Body of pancreas (tissue), 4 donors: Measurements from ENCODE around the gene TEX264. TPM values are rescaled to one million over a fixed set of nuclear protein-coding genes. Genes with fewer than 3 reads are reported as not detected.

Source experiments
- ATAC-seq: fragments of 150-250 bp; one replicate; pipeline ENCODE4 v1.9.1; 2016
- DNase-seq, 4 donors: peaks; one replicate each; pipeline ENCODE4 v3.0.0-alpha.2; 2019
- H3K27ac ChIP-seq, 4 donors: fragments of 200-600 bp; sonication (generic); 1 replicate in 3 of 4; 2 replicates in 1 of 4; pipeline versions ENCODE4 v1.5.1 to v1.6.1; 2016 to 2019; ENCODE audit warnings: mild to moderate bottlenecking in 1 of 4, mixed read lengths in 1 of 4, moderate library complexity in 1 of 4
- H3K27me3 ChIP-seq, 2 donors: fragments of 200-600 bp; sonication (generic); one replicate each; pipeline ENCODE4 v1.6.0; 2016; ENCODE audit warnings: mild to moderate bottlenecking in 1 of 2
- H3K36me3 ChIP-seq, 2 donors: fragments of 200-600 bp; sonication (generic); replicated peaks in 1 of 2; 2 replicates each; pipeline ENCODE4 v1.5.1; 2016; ENCODE audit warnings: low read depth in 2 of 2; ENCODE audit not compliant: insufficient read depth in 1 of 2
- H3K4me1 ChIP-seq: fragments of 200-600 bp; sonication (generic); one replicate; pipeline ENCODE4 v1.6.0; 2016
- H3K4me3 ChIP-seq, 2 donors: fragments of 200-600 bp; sonication (generic); 1 replicate in 1 of 2; 2 replicates in 1 of 2; pipeline ENCODE4 v1.5.1; 2016 to 2019
- H3K9me3 ChIP-seq, 3 donors: fragments of 200-600 bp; sonication (generic); 1 replicate in 2 of 3; 2 replicates in 1 of 3; pipeline ENCODE4 v1.5.1; 2016
- POLR2A ChIP-seq, 3 donors: fragments of 450-650 bp; IDR thresholded peaks; one replicate each; pipeline ENCODE4 v1.6.1; 2016; ENCODE audit warnings: antibody characterized with exemption in 3 of 3, mild to moderate bottlenecking in 2 of 3
- WGBS, 2 donors: methylation state at CpG; one replicate each; pipeline ENCODE4 v1.1.5; 2017; 5-methylcytosine and 5-hydroxymethylcytosine counted together
- intact Hi-C: fragments of 100-400 bp; cut with DNase I; formaldehyde crosslinking; loops from one replicate; pipeline ENCODE4 v1.15.1; 2023
- total RNA-seq, 2 donors: library from RNA; depleted of rRNA; stranded (reverse); fragments of >200 nt; gene quantifications; one replicate each; pipeline ENCODE4 v1.1.0, GENCODE V29; 2016
- TF ChIP-seq, protein P1 (sequence below), 7 experiments: fragments of 450-650 bp in 4 of 7; fragments of 200-600 bp in 3 of 7; sonication (generic) in 3 of 7; IDR thresholded peaks; one replicate each; pipeline ENCODE4 v1.5.1; 2016 to 2019; ENCODE audit warnings: antibody characterized with exemption in 7 of 7

Gene TEX264
- total RNA-seq, 2 donors from 2014 or later: 41.2 to 44.1 TPM

DNA sequence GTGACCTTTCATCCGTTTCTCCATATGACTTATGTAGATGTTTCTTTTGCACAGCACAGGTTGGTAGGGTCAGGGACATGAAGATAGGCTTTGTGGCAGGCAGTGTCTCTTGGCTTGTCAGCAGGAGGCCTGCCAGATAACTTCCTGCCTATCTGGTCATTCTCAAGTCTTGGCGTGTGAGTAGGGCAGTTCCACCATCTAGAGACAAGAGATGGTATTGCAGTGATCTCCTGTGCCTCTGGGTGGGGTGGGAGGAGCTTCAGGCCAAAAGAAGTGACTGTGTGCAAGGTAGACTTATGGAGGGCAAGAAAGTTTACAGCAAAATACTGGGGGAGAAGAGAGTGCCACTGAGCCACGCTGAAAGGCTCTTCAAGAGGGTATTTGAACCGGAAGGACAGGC lies 11.0 kb downstream of the TEX264 start:
- WGBS, 2 donors: 27 to 32% methylated on average over 4 of the region's 4 CpGs
- no peaks in the 10 kb centered on the region for H3K27me3 ChIP-seq
- no peak overlapping the region for H3K4me3 ChIP-seq
- peaks cover 0 to 6% of the 10 kb centered on the region in 2 donors for H3K36me3 ChIP-seq
- H3K27ac ChIP-seq: no peak overlapping the region
- ATAC-seq (peak; percentile 74), DNase-seq (peak; percentile 49 to 73 (median 58))
- no peaks in the 10 kb centered on the region for H3K4me1 ChIP-seq
- no peak for TF ChIP-seq POLR2A (IDR thresholded peaks at IDR 0.05)
- TF ChIP-seq, protein P1, sequence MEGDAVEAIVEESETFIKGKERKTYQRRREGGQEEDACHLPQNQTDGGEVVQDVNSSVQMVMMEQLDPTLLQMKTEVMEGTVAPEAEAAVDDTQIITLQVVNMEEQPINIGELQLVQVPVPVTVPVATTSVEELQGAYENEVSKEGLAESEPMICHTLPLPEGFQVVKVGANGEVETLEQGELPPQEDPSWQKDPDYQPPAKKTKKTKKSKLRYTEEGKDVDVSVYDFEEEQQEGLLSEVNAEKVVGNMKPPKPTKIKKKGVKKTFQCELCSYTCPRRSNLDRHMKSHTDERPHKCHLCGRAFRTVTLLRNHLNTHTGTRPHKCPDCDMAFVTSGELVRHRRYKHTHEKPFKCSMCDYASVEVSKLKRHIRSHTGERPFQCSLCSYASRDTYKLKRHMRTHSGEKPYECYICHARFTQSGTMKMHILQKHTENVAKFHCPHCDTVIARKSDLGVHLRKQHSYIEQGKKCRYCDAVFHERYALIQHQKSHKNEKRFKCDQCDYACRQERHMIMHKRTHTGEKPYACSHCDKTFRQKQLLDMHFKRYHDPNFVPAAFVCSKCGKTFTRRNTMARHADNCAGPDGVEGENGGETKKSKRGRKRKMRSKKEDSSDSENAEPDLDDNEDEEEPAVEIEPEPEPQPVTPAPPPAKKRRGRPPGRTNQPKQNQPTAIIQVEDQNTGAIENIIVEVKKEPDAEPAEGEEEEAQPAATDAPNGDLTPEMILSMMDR (IDR thresholded peaks at IDR 0.05): peak; percentile 39 to 83 (median 69)
- intact Hi-C loops: no loop called here
- H3K9me3 ChIP-seq: no peaks in the 10 kb centered on the region

DNA sequence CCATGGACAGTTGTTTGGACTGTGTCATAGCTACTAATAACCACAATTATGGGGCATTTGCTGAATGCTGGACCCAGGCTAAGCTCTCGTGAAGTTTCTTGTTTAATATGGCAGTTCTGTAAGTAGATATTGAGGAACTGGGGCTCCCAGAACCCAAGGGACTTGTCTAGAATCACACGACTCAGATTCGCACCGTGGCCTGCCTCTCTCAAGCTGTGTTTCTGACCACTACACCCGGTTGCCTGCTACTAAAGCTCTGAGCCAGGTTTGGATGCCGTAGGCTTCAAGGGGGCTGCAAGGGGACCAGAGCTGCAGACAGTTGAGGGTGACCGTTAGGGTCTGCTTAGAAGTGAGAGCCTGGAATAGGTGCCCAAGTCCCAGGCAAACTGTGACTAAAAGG lies 11.5 kb downstream of the TEX264 start:
- DNase-seq (no peak), ATAC-seq (no peak)
- H3K9me3 ChIP-seq: no peaks in the 10 kb centered on the region
- intact Hi-C loops: no loop called here
- 66 to 81% methylated on average over 6 to 7 of the region's 7 CpGs for WGBS, 2 donors
- no peak overlapping the region for H3K27ac ChIP-seq
- TF ChIP-seq, protein P1 (IDR thresholded peaks at IDR 0.05): no peak
- TF ChIP-seq POLR2A (IDR thresholded peaks at IDR 0.05): no peak
- no peaks in the 10 kb centered on the region for H3K4me1 ChIP-seq
- H3K4me3 ChIP-seq: no peak overlapping the region
- H3K27me3 ChIP-seq: no peaks in the 10 kb centered on the region
- peaks cover 0 to 6% of the 10 kb centered on the region in 2 donors for H3K36me3 ChIP-seq

- Histone ChIP-seq H3K4me3 (no peak overlapping the region), H3K4me1 (no peaks in the 10 kb centered on the region), H3K36me3 (peaks cover 0 to 9% of the 10 kb centered on the region in 2 donors), H3K9me3 (no peaks in the 10 kb centered on the region), H3K27ac (no peak overlapping the region), H3K27me3 (no peaks in the 10 kb centered on the region)
- intact Hi-C loops: no loop called here
- ATAC-seq: no peak
- no peak for TF ChIP-seq POLR2A (IDR thresholded peaks at IDR 0.05)
- TF ChIP-seq, protein P1 (IDR thresholded peaks at IDR 0.05): no peak
- DNase-seq: no peak
- WGBS, 2 donors: 73 to 94% methylated on average over 2 of the region's 2 CpGs
Observed at GRCh38 chr3:51683566-51683965, 12.5 kb downstream of the TEX264 start.

GRCh38 chr3:51684971-51685751 lies 14.1 kb downstream of the TEX264 start:
- Histone ChIP-seq H3K36me3 (peaks cover 0 to 9% of the 10 kb centered on the region in 2 donors), H3K4me1 (no peaks in the 10 kb centered on the region), H3K4me3 (no peak overlapping the region), H3K27me3 (no peaks in the 10 kb centered on the region), H3K27ac (peak overlapping the region in 3 of 4 donors; percentile 9 to 39 (median 28)), H3K9me3 (no peaks in the 10 kb centered on the region)
- 50 to 53% methylated on average over 6 to 7 of the region's 7 CpGs for WGBS, 2 donors
- no peak for DNase-seq
- TF ChIP-seq, protein P1 (IDR thresholded peaks at IDR 0.05): no peak
- no peak for ATAC-seq
- intact Hi-C loops: no loop called here

DNA sequence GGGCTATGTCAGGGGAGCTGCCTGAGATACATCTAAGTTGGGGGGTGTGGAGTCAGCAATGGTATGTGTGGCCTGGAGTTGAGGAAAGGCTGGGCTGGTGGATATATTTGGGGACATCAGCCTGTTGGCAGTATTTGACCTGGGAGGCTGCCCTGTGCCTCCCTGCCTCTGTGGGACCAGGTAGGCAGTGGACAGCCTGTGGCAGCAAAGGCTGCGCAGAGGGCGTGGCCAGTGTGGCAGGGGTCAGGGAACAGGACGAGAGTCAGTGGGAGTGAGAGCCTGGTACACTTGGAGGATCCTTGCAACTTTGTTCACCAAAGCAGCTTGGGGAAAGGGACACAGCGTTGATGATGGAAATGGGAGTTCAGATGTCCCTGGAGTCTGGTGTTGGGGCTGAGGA lies 15.0 kb downstream of the TEX264 start:
- Histone ChIP-seq H3K27me3 (no peaks in the 10 kb centered on the region), H3K36me3 (peaks cover 0 to 9% of the 10 kb centered on the region in 2 donors), H3K9me3 (no peaks in the 10 kb centered on the region), H3K27ac (peak overlapping the region in 3 of 4 donors; percentile 9 to 39 (median 28)), H3K4me3 (no peak overlapping the region), H3K4me1 (no peaks in the 10 kb centered on the region)
- intact Hi-C loops: no loop called here
- DNase-seq: no peak
- WGBS, 2 donors: 83 to 95% methylated on average over 4 of the region's 4 CpGs
- TF ChIP-seq, protein P1 (IDR thresholded peaks at IDR 0.05): no peak
- TF ChIP-seq POLR2A (IDR thresholded peaks at IDR 0.05): no peak
- ATAC-seq: no peak
